H1 (cell line): ENCODE results near the gene IL12B.
"Not testable (repeated sequence)": the region's sequence is repeated elsewhere in the genome, so short reads cannot be mapped to it uniquely, and the experiment has no call there.

Experiments used
- EP300 ChIP-seq, 2 experiments: IDR thresholded peaks; 1 replicate in 1 of 2; 2 replicates in 1 of 2; pipeline ENCODE4 v1.6.1; 2011 to 2012; ENCODE audit warnings: low read depth in 2 of 2, low read length in 2 of 2, mild to moderate bottlenecking in 2 of 2, borderline replicate concordance in 1 of 2, inconsistent platforms in 1 of 2, moderate library complexity in 1 of 2
- RAD21 ChIP-seq, 2 experiments: IDR thresholded peaks in 1 of 2; conservative IDR thresholded peaks in 1 of 2; 2 replicates each; pipeline ENCODE4 v1.6.1; 2011; ENCODE audit warnings: low read depth in 2 of 2, low read length in 2 of 2, improper control_type of control experiment in 1 of 2, inconsistent platforms in 1 of 2, mild to moderate bottlenecking in 1 of 2, moderate library complexity in 1 of 2
- SP2 ChIP-seq: IDR thresholded peaks from 2 replicates; pipeline ENCODE4 v1.6.1; 2012; ENCODE audit warnings: mild to moderate bottlenecking, low read length, inconsistent platforms
- TF ChIP-seq, protein P1 (sequence below), 3 experiments: IDR thresholded peaks; 1 replicate in 2 of 3; 2 replicates in 1 of 3; pipeline versions ENCODE4 v1.5.1 to v1.6.1; 2011; ENCODE audit warnings: low read length in 3 of 3, mild to moderate bottlenecking in 3 of 3, inconsistent platforms in 2 of 3, low read depth in 1 of 3, moderate library complexity in 1 of 3; ENCODE audit not compliant: insufficient read depth in 1 of 3; ENCODE audit errors: control extremely low read depth in 1 of 3

DNA sequence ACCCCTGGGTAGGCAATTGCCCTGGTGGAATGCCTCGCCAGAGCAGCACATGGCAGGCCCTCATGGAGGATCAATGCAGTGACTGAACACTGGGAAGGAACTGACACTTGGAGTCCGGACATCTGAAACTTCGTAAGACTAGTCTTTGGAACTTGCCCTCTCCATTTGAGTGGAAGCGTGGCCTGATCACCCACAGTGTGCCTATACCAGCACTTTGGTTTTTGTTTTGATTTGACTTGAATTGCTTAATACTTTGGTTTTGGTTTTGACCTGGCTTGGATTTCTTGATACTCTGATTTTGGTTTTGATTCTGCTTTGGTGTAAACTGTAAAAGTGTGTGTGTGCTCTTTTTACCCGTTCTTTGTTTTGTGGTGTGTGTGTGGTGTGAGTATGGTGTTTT is 36.5 kb upstream of the IL12B start:
- TF ChIP-seq SP2; RAD21 (IDR thresholded peaks at IDR 0.05 in 1 of 2, conservative IDR thresholded peaks at IDR 0.05 in 1 of 2; ENCODE audit: low read depth in 2 of 2, low read length in 2 of 2); EP300 (IDR thresholded peaks at IDR 0.05; ENCODE audit: borderline replicate concordance in 1 of 2, low read depth in 2 of 2, low read length in 2 of 2): not testable (repeated sequence)
- TF ChIP-seq, protein P1, sequence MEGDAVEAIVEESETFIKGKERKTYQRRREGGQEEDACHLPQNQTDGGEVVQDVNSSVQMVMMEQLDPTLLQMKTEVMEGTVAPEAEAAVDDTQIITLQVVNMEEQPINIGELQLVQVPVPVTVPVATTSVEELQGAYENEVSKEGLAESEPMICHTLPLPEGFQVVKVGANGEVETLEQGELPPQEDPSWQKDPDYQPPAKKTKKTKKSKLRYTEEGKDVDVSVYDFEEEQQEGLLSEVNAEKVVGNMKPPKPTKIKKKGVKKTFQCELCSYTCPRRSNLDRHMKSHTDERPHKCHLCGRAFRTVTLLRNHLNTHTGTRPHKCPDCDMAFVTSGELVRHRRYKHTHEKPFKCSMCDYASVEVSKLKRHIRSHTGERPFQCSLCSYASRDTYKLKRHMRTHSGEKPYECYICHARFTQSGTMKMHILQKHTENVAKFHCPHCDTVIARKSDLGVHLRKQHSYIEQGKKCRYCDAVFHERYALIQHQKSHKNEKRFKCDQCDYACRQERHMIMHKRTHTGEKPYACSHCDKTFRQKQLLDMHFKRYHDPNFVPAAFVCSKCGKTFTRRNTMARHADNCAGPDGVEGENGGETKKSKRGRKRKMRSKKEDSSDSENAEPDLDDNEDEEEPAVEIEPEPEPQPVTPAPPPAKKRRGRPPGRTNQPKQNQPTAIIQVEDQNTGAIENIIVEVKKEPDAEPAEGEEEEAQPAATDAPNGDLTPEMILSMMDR (IDR thresholded peaks at IDR 0.05; ENCODE audit: control extremely low read depth in 1 of 3, insufficient read depth in 1 of 3, low read depth in 1 of 3, low read length in 3 of 3): not testable (repeated sequence)
